GM21723 (cell line): ENCODE data around the gene CMIP.

Source experiments
- ATAC-seq: cut with Tn5 transposase; IDR thresholded peaks from one replicate; pipeline ENCODE4 v1.9.1; 2021; ENCODE audit warnings: mild to moderate bottlenecking, moderate library complexity; ENCODE audit not compliant: unreplicated experiment

The CMIP gene

GRCh38 chr16:81599034-81599744, 154.6 kb downstream of the CMIP start:
- no peak for ATAC-seq

DNA sequence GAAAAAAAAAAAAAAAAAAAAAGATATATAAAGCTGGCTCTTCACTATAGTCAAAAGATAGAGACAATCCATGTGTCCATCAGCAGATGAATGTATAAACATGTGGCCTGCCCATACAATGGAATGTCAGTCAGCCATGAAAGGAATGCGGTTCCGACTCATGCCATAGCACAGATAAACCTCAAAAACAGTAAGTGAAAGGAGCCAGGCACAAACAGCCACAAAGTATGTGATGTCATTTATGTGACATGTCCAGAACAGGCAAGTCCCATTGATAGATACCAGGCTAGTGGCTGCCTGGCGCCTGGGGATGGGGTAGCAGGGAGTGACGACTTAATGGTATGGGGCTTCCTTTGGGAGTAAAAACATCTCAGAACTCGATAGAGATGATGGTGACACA, 155.7 kb downstream of the CMIP start:
- no peak for ATAC-seq

GRCh38 chr16:81601008-81601428, 156.4 kb downstream of the CMIP start:
- no peak for ATAC-seq

- ATAC-seq = no peak
These were observed 157.1 kb downstream of the CMIP start for GRCh38 chr16:81601601-81602255.

GRCh38 chr16:81602256-81602776, 157.7 kb downstream of the CMIP start:
- ATAC-seq = no peak

GRCh38 chr16:81602792-81603191, 158.2 kb downstream of the CMIP start:
- no peak for ATAC-seq

DNA sequence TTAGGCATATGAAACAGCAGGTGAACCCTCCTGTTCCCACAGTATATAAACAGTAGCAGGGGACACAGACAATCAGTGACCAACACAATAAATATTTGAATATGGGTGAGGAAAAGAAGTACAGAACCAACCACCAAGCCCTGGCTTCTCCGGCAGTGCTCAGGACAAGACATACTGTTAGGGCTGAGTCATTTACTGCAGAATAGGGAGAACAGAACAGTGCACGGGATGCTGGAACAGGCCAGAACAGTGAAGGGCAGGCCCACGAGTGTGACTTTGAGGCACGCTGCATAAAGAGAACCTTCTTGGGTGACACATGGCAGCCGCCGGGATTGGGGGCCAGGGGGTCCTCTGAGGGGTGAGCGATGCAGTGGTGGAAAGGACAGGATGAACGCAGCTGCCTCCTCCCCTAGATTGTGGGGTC, 160.4 kb downstream of the CMIP start:
- ATAC-seq = no peak

DNA sequence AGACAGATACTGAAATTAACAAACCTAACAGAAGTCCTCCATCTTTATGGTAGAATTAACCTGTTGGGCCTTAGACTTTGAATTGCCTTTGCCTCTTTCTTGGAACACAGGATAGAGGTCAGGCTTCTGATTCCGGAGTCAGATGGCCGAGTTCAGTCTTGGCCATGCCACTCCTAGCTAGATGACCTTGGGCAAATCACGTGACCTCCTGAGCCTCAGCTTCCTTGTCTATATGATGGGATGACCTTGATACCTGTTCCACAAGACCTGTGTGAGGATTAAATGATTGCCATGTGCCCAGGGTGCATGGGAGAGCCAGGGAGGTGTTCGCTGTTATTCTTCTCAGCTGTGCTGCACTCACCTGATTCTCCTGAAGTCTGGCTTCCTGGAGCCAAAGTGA, 161.4 kb downstream of the CMIP start:
- ATAC-seq = no peak

GRCh38 chr16:81607006-81607405, 162.4 kb downstream of the CMIP start:
- ATAC-seq = no peak

DNA sequence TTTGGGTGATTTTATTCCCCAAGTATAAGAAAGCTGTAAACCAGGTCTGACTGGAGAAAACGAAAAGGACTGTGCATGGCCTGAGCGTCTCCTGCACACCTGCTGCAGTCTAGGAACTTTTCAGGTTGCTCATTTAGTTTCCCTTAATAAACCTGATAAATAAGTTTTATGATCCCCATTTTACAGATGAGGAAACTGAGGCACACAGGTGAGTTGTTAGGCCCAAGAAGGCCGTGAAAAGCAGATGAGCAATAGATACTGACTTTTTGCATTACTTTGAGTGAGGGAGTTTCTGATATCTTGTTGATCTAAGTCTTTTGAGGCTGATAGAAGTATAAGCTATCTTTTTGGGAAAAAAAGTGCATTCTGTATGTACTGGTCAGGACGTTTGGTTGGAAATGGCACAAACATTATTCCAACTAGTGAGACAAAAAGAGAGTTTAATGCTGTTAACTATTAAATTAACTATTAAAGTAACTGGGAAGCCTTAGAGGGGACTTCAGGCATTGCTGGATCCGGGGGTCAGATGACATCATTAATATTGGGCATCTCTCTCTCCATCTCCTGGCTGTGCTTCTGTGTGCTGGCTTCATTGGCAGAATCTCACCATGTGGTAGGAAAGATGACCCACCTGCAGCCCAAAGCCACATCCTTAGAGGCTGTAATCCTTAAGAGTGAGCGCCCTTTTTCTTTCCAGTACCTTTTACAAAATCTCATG, 163.4 kb downstream of the CMIP start:
- no peak for ATAC-seq

DNA sequence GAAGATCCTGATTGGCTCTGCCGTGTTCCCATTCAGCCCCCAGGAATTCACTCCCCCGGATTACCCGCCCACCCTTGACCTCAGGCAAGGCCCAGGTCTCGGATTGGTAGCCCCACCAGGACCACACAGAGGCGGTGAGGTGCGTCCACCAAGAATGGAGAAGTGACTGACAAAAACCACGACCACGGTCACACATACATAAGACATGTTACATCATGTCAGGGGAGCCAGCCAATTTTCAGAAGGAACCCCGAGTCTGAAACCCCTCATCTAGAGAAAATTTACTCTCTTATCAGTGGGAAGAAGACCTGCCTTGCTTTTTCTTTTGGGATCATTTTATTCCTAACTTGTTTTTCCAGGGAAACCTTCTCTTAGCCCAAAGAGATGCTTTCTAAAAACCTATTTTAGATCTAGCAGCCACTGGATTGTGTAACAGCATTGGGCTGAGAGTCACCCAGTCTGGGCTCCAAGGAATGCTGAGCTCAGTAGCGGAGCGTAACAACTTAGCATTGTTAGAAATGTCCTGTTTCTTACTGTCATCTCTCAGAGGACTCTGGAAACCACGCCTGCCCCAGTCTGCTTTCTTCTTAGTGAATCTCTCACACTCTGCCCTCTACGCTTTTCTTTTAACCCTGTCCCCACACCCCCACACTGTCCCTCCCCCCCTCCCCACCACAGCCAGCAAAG, 164.1 kb downstream of the CMIP start:
- peak; percentile 62 for ATAC-seq

DNA sequence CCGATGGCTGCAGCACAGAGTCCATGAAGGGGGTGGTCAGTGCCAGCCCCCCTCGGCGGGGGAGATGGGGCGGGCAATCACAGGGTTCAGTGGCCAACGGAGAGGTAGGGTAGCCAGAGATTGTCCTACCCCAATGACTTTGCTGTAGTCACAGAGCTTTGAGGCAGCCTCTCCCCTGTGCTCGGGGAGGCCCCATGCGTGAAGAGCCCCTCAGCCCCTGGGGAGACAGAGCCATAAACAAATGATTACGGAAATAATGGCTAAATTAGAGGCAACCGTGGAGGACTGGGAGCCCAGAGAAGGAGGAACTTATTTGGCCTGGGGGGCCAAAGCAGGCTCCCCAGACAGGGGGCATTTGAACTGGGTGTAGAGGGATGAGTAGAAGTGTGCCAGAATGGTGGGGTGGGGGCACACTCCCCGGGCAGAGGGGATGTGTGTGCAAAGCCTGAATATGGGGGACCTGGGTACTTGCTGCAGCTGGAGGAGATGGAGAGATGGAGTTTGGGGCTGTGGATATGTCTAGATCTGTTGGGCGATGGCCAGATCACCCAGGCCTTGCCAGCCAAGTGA, 164.8 kb downstream of the CMIP start:
- ATAC-seq = no peak

- ATAC-seq = no peak
These were observed 165.7 kb downstream of the CMIP start for GRCh38 chr16:81610144-81610842.

DNA sequence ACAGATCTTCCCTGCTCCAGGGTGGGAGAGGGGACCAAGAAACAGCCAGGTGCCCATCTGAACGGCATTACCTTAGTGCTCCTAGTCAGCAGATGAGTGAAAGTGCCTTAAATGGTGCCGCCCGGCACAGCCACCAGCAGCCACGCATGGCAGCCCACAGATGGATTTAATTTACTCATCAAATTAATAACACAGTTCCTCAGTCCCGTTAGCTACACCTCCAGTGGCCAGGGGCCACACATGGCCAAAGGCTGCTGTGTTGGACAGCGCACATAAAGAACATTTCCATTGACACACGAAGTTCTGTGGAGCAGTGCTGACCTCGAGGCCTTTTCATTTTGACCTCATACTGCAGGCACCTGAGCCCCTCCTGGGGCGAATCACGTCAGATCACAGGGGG, 166.3 kb downstream of the CMIP start:
- no peak for ATAC-seq

- ATAC-seq = no peak
These were observed 167.1 kb downstream of the CMIP start for GRCh38 chr16:81611721-81612120.

- no peak for ATAC-seq
These were observed 167.9 kb downstream of the CMIP start for GRCh38 chr16:81612351-81613163.

- no peak for ATAC-seq
These were observed 169.6 kb downstream of the CMIP start for GRCh38 chr16:81614171-81614570.

- no peak for ATAC-seq
These were observed 170.2 kb downstream of the CMIP start for GRCh38 chr16:81614654-81615359.

GRCh38 chr16:81615411-81615810, 170.8 kb downstream of the CMIP start:
- no peak for ATAC-seq
